ENCODE data around the gene RCAN2.

The RCAN2 gene

GRCh38 chr6:46472243-46472642, 19.0 kb downstream of the RCAN2 start:
- TF ChIP-seq CTCF (conservative IDR thresholded peaks at IDR 0.05; ENCODE audit: low read length) = no peak

GRCh38 chr6:46469021-46469420, 22.2 kb downstream of the RCAN2 start:
- DNase-seq (ENCODE audit: low read depth) = no peak
- H3K4me3 ChIP-seq (ENCODE audit: low read length) = no peak overlapping the region
- TF ChIP-seq CTCF (conservative IDR thresholded peaks at IDR 0.05; ENCODE audit: low read length) = no peak

More at GRCh38 chr6:46472243-46472642, 19.0 kb downstream of the RCAN2 start:
- H3K4me3 ChIP-seq (ENCODE audit: low read length) = no peak overlapping the region
- DNase-seq (ENCODE audit: low read depth) = no peak

- H3K4me3 ChIP-seq (ENCODE audit: low read length) = no peak overlapping the region
- DNase-seq (ENCODE audit: low read depth) = no peak
- TF ChIP-seq CTCF (conservative IDR thresholded peaks at IDR 0.05; ENCODE audit: low read length) = no peak
Measured at GRCh38 chr6:46468403-46469010, 22.7 kb downstream of the RCAN2 start.

GRCh38 chr6:46466570-46466969, 24.7 kb downstream of the RCAN2 start:
- no peak for DNase-seq (ENCODE audit: low read depth)
- H3K4me3 ChIP-seq (ENCODE audit: low read length) = no peak overlapping the region
- TF ChIP-seq CTCF (conservative IDR thresholded peaks at IDR 0.05; ENCODE audit: low read length) = no peak

DNA sequence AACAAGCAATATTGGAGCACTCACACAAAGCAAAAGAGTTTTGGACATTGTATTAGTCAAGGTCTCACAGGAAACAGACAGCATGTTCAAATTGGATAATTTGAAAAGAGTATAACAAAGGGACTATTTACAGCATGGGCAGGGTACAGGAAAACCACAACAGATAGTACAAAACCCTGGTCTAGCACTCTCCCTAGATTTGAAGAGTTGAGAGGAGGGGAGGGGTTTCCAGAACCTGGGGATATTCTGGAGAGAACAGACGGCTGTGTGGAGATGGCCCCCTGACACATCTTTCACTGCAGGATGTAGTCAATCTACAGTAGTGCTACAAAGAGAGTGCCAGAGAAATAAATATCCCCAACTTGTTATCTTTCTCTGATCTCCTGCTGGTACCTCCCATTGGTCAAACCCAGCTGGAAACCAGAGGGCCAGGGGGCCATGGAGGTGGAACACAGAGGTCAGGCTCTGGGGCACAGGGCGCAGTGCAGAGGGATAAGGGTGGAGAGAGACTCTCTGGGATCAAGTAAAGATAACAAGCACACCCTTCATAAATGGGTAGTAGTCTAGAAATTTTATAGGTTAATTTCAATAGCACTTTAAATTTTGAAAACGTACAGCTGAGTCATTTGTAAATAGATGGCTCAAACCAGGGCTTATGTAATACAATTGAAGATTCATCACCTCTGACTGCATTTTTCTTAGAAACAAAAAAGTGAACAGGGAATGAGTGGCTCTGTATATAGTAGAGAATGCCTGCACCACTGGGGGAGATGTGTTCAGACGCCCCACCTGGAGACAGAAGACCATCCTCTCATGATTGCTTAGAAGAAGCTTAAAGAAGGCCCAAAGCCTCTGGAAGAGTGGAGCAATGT, 25.7 kb downstream of the RCAN2 start:
- no peak for DNase-seq (ENCODE audit: low read depth)
- TF ChIP-seq CTCF (conservative IDR thresholded peaks at IDR 0.05; ENCODE audit: low read length) = no peak
- H3K4me3 ChIP-seq (ENCODE audit: low read length) = no peak overlapping the region

- no peak for DNase-seq (ENCODE audit: low read depth)
- no peak overlapping the region for H3K4me3 ChIP-seq (ENCODE audit: low read length)
- TF ChIP-seq CTCF (conservative IDR thresholded peaks at IDR 0.05; ENCODE audit: low read length) = no peak
Measured at GRCh38 chr6:46456297-46456696, 35.0 kb downstream of the RCAN2 start.

GRCh38 chr6:46454691-46455090, 36.6 kb downstream of the RCAN2 start:
- H3K4me3 ChIP-seq (ENCODE audit: low read length) = no peak overlapping the region
- no peak for TF ChIP-seq CTCF (conservative IDR thresholded peaks at IDR 0.05; ENCODE audit: low read length)
- no peak for DNase-seq (ENCODE audit: low read depth)

Data from AG10803 (cell line).